ENCODE measurements around the gene PGR. TPM values are rescaled to one million over a fixed set of nuclear protein-coding genes. Genes with fewer than 3 reads are reported as not detected.

PGR gene
- total RNA-seq, 1 experiment from 2014 or later = 0.22 TPM

DNA sequence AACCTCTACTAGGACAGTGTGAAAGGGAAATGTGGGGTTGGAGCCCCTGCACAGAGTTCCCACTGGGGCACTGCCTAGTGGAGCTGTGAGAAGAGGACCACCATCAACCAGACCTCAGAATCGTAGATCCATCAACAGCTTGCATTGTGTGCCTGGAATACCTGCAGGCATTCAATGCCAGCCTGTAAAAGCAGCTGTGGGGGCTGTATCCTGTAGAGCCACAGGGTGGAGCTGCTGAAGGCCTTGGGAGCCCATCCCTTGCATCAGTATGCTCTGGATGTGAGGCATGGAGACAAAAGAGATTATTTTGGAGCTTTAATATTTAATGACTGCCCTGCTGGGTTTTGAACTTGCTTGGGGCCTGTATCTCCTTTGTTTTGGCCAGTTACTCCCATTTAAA, 46.3 kb downstream of the PGR start:
- no peak for DNase-seq (ENCODE audit: extremely low read depth, low read depth)

DNA sequence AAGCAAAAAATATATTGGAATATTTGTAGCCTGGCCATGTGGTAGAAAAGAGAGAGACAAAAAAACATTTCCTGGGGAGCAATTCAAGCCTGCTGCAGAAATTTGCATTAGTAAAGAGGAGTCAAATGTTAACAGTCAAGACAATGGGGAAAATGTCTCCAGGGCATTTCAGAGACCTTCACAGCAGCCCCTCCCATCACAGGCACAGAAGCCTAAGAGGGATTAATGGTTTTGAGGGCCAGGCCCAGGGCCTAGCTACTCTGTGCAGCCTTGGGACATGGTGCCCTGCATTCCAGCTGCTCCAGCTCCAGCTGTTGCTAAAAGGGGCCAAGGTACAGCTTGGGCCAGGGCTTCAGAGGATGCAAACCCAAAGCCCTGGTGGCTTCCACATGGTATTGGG, 46.8 kb downstream of the PGR start:
- DNase-seq (ENCODE audit: extremely low read depth, low read depth) = no peak

DNA sequence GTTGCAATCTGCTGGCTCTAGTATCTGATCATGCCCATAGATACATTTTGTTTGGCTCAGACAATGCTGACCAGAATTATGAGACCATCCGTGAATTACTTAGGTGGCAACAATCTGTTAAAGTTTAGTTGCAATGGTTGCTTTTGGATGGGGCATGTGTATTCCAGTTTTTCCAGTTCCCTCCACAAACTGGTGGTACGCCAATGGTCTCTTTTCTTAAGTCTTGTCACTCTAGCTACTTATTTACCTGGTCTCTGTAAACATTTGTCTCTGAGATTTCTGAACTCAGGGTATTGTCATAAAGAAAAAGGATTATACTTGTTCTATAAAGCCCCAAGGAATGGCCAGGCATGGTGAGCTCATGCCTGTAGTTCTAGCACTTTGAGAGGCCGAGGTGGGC, 65.9 kb downstream of the PGR start:
- no peak for DNase-seq (ENCODE audit: extremely low read depth, low read depth)

DNA sequence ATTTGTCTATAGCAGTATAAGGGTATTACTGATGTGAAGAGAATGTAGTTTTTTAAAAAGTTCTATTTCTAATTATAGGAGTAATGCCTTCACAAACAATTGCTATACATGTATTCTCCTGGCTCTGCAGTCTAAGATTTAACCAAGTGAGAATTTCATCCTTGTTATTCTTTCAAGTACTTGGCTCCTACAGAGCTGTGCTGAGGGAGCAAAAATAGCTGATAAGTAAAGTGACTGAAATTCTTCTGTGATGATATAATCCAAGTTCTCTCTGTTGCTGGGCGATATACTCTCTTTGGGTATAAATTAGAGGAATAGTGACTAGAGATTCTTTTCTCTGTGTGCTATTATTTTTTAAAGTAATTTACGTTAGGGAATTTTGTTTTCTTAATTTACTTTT, 68.0 kb downstream of the PGR start:
- DNase-seq (ENCODE audit: extremely low read depth, low read depth) = no peak

- no peak for DNase-seq (ENCODE audit: extremely low read depth, low read depth)
These were observed 70.3 kb downstream of the PGR start for GRCh38 chr11:101059331-101059730.

- DNase-seq (ENCODE audit: extremely low read depth, low read depth) = no peak
These were observed 76.1 kb downstream of the PGR start for GRCh38 chr11:101053492-101053891.

GRCh38 chr11:101051677-101052076, 77.9 kb downstream of the PGR start:
- DNase-seq (ENCODE audit: extremely low read depth, low read depth) = no peak

DNA sequence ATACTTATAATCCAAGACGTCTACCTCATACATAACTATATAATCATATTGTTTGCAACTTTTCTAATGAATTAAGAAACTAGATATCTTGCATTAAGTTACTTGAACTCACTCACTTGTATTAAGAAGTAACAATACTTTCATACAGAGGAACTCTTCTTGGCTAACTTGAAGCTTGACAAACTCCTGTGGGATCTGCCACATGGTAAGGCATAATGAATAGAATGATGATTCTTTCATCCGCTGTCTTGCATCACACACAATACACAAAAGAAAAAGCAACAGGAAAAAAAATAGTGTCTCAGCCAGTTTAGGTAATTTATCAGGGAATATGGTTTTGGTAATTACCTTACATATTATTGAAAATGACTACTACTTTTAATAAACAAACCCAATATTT, 79.8 kb downstream of the PGR start:
- DNase-seq (ENCODE audit: extremely low read depth, low read depth) = no peak

GRCh38 chr11:101049123-101049522, 80.5 kb downstream of the PGR start:
- no peak for DNase-seq (ENCODE audit: extremely low read depth, low read depth)

DNA sequence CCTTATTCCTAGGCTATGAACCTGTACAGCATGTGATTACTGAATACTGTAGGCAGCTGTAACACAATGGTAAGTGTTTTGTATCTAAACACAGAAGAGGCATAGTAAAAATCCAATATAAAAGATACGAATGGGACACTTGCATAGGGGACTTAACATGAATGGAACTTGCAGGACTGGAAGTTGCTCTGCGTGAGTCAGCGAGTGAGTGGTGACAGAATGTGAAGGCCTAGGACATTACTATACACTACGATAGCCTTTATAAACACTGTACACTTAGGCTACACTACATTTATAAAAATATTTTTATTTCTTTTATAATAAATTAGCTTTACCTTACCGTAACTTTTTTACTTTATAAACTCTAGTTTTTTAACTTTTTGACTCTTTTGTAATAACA, 81.1 kb downstream of the PGR start:
- DNase-seq (ENCODE audit: extremely low read depth, low read depth) = no peak

- DNase-seq (ENCODE audit: extremely low read depth, low read depth) = no peak
These were observed 82.7 kb downstream of the PGR start for GRCh38 chr11:101046947-101047346.

- DNase-seq (ENCODE audit: extremely low read depth, low read depth) = no peak
These were observed 84.2 kb downstream of the PGR start for GRCh38 chr11:101045415-101045814.

GRCh38 chr11:101043940-101044339, 85.7 kb downstream of the PGR start:
- DNase-seq (ENCODE audit: extremely low read depth, low read depth) = no peak

- no peak for DNase-seq (ENCODE audit: extremely low read depth, low read depth)
These were observed 93.7 kb downstream of the PGR start for GRCh38 chr11:101035872-101036271.

DNA sequence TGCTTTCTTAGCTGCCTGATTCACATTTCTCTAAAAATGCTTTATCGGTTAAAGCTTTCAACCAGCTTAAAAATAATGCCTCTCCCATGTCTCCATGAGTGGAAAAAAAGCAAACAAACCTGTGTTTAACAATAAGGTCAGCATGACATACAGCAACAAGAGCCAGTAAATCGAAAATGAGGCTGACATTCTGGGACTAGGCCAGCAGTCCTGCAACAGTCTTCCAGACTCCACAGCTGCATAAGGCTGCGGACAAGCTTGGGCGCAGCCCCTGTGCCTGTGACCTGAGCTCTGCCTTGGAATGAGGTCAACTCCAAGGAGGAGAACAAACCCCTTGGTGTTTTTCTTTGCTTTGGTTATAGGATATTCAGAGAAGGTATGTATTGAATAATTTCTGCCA, 95.5 kb downstream of the PGR start:
- no peak for DNase-seq (ENCODE audit: extremely low read depth, low read depth)

DNA sequence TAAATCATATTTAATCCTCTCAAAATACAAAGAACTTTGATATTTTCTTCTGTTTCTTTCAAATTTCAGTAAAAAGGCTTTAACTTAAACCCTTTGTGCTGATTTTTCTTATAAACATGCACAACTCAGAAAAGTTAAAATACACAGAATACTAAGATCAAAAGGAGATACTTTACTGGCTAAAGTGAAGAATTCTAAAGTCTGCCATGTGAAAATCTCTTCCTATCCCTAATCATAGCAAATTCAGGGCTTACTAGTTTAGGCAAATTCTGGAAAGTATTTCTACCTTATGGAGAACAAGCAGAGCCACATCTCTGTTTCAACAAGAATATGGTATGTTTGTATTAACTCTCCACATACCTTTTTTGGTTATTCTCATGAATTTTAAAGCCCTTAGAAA, 96.6 kb downstream of the PGR start:
- no peak for DNase-seq (ENCODE audit: extremely low read depth, low read depth)

DNA sequence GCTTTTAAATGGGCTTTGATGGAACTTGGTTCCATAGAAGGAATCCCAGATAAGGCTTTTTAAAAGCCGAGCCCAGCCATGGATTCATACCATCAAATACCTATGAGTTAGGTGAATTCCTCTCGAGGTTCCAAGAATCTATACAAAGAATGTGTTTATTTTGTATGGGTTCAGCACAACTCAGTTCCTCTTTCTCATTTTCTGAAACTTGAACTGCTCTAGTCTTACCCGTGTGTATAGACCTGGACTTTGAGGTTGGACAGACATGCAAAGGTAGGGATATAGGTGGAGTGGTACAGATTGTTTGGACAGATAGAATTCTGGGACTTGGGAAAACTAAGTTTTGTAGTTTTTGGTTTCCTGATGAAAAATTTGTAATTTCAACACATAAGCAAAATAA, 97.9 kb downstream of the PGR start:
- DNase-seq (ENCODE audit: extremely low read depth, low read depth) = no peak

- no peak for DNase-seq (ENCODE audit: extremely low read depth, low read depth)
These were observed 98.9 kb downstream of the PGR start for GRCh38 chr11:101030692-101031091.

- no peak for DNase-seq (ENCODE audit: extremely low read depth, low read depth)
These were observed 99.6 kb downstream of the PGR start for GRCh38 chr11:101030015-101030414.

DNA sequence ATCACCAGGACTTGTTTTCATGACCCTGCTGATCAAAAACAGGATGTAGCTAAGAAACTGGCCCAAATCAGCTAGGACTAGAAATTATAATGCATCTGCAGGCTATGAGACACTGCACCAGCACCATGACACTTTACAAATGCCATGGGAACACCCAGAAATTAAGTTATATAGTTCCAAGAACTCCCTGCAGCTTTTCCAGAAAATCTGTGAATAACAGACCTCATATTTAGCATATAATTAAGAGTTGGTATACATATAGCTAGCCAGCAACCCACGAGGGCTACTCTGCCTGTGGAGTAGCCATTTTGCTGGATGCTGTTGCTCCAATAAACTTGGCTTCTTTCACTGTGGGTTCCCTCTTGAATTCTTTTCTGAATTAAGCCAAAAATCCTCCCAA, 101.0 kb downstream of the PGR start:
- DNase-seq (ENCODE audit: extremely low read depth, low read depth) = no peak

DNA sequence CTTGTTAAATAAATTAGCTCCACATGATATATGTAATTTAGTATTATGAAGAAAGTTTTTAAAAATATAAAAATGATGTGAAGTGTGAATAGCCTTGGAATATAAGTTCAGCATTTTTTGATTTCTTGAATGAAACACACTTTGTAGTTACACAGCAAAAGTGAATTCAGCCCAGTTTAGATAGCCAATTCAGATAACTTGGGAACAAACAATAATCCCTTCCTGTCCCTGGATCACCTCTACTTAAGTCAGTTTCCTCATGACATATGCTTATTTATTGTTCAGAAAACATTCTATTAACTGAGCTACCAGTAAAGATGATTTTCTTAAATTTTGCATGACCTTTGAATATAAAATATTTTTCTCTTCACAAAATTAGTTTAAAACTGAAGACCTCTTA, 107.4 kb downstream of the PGR start:
- DNase-seq (ENCODE audit: extremely low read depth, low read depth) = no peak

- no peak for DNase-seq (ENCODE audit: extremely low read depth, low read depth)
These were observed 109.7 kb downstream of the PGR start for GRCh38 chr11:101019870-101020269.

DNA sequence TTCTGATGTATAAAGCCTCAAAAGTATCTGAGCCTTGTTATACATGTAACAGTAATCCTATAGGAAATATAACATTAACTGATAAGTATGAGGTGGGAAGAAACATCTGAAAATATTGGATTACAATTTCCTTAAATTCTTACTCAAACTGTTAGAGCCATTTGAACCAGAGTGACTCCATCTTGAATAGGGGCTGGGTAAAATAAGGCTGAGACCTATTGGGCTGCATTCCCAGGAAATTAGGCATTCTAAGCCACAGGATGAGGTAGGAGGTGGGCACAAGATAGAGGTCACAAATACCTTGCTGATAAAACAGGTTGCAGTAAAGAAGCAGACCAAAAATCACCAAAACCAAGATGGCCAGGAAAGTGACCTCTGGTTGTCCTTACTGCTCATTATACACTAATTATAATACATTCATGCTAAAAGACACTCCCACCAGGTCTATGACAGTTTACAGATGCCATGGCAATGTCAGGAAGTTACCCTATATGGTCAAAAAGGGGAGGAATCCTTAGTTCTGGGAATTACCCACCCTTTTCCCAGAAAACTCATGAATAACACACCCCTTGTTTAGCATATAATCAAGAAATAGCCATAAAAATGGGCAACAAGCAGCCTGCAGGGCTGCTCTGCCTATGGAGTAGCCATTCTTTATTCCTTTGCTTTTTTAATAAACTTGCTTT, 114.9 kb downstream of the PGR start:
- DNase-seq (ENCODE audit: extremely low read depth, low read depth) = no peak

Measured in NCI-H460 (cell line).